OCI-LY3 (cell line): ENCODE measurements around the gene GUCA2B.

Experiments
- EZH2phosphoT487 ChIP-seq: fragments of 200-600 bp; shearing (Covaris generic); IDR thresholded peaks from 2 replicates; pipeline ENCODE4 v1.6.1; 2018; ENCODE audit warnings: antibody characterized with exemption, mixed run types, low read depth
- TF ChIP-seq, protein P1 (sequence below): fragments of 200-600, 300-600 bp; sonication (generic); IDR thresholded peaks from 2 replicates; pipeline ENCODE4 v1.5.1; 2014; ENCODE audit warnings: antibody characterized with exemption, low read length, low read depth

- TF ChIP-seq, protein P1, sequence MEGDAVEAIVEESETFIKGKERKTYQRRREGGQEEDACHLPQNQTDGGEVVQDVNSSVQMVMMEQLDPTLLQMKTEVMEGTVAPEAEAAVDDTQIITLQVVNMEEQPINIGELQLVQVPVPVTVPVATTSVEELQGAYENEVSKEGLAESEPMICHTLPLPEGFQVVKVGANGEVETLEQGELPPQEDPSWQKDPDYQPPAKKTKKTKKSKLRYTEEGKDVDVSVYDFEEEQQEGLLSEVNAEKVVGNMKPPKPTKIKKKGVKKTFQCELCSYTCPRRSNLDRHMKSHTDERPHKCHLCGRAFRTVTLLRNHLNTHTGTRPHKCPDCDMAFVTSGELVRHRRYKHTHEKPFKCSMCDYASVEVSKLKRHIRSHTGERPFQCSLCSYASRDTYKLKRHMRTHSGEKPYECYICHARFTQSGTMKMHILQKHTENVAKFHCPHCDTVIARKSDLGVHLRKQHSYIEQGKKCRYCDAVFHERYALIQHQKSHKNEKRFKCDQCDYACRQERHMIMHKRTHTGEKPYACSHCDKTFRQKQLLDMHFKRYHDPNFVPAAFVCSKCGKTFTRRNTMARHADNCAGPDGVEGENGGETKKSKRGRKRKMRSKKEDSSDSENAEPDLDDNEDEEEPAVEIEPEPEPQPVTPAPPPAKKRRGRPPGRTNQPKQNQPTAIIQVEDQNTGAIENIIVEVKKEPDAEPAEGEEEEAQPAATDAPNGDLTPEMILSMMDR = no peak
- no peak for TF ChIP-seq EZH2phosphoT487
Measured at GRCh38 chr1:42154685-42155084, 1.5 kb downstream of the GUCA2B start.
